Measurements from ENCODE around the gene PLA2G4A.

The PLA2G4A gene

GRCh38 chr1:186828611-186829454, at the start of gene PLA2G4A:
PLA2G4A (plus strand) TSS chr1:186828949; CDS start chr1:186854355, 25,406 bp downstream.
- DNase-seq (ENCODE audit: low read depth in 2 of 2), result no peak

DNA sequence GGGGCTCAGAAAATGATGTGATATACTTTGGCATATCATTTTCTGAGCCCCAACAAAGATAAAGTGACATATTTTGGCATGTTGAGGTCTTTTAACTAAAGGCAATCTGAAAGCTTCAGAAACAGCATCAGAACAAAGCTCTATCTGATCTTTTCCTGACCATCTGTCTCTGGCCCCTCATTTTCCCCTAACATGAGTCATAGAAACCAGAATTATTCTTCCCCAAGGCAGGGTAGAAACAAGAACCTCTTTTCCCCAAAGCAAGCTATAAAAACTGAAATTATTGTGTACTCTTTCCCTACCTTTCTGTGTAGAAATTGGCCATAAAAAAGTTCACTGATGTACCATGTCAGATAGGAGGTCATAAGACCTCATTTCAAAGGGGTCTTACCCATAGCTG, 48.7 kb upstream of the PLA2G4A start:
- DNase-seq (ENCODE audit: low read depth in 2 of 2), result no peak

- no peak for DNase-seq (ENCODE audit: low read depth in 2 of 2)
Observed at GRCh38 chr1:186781730-186782129, 47.0 kb upstream of the PLA2G4A start.

DNA sequence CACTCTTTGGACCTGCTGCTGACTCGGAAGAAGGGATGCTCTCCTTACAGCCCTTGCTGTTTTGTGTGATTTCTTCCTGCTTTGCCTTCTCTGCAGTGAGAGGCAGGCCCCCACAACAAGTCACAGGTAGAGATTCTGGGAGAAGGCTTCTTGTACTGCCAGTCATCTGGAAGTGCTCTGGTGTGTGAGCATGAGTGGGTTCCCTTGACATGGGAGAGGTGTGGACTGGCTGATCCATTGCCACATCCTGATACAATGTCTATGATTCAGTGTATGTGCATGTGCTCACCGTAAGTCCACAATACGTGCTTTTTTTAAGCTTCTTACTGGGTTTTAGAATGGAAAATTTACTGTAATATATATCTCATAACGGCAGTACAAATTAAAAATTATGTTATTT, 46.0 kb upstream of the PLA2G4A start:
- DNase-seq (ENCODE audit: low read depth in 2 of 2), result no peak

DNA sequence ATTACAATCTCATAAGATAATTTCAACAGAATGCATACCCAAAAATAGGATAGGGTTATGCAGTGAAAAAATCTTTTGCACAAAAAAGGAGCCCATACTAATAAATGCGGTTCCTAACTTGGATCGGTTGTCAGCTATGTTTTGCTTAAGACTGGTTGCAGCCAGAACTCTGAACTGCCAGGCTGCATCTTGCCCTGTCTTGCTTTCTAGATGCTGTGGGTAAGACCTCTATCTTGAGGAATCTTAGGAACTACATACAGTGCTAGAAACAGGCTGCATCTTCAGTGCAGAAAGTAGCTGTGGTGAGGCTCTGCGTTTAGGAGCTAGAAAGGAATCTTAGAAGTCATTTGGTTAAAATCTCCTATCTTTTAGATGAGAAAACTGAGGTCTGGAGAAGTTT, 45.6 kb upstream of the PLA2G4A start:
- DNase-seq (ENCODE audit: low read depth in 2 of 2), result no peak

DNA sequence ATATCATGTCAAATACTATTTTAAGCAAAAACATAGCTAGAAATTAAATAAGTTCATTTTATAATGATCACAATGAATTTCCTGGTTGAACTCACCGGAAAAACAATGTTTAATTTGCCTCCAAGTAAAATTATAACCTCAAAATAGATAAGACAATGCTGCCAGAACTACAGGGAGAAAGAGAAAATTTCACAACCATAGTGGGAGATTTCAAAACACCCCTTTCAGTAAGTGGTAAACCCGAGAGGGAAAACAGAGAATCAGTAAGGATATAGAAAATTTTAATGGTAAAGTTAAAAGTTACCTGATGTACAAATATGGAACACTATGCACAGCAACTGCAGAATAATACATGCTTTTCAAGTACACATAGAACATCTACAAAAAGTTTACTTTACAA, 43.2 kb upstream of the PLA2G4A start:
- DNase-seq (ENCODE audit: low read depth in 2 of 2), result no peak

- DNase-seq (ENCODE audit: low read depth in 2 of 2), result no peak
Observed at GRCh38 chr1:186790101-186790500, 38.6 kb upstream of the PLA2G4A start.

DNA sequence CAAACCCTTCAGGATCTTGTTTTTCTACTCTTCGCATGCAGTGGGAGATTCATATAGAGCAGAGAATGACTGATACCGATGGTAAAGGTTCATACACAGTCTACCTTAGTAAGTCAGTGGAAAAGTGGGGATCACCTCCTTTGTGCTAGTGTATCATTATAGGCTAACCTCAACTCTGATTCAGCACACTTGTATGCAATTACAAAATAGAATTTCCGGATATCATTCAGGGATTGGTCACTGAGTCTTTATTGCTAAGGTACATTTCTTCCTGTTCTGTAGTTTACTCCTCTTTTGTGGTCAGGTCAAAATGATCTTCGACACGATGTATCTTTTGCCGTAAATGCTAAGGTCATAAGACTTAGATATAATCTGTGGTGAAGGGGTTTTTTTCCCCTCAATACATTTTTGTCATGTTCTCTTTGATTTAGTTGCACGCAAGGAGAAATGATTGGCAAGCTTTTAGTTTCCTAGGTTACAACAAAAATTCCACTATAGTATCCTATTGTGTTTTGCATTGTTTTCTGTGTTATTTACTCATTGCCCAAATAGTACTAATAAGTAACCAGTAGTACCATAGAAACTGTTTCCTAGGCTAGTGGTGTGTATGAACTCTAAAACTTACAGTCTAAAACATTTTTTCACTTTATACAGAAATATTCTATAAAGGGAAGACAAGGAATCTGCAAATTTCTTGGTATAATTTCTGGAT, 35.7 kb upstream of the PLA2G4A start:
- no peak for DNase-seq (ENCODE audit: low read depth in 2 of 2)

DNA sequence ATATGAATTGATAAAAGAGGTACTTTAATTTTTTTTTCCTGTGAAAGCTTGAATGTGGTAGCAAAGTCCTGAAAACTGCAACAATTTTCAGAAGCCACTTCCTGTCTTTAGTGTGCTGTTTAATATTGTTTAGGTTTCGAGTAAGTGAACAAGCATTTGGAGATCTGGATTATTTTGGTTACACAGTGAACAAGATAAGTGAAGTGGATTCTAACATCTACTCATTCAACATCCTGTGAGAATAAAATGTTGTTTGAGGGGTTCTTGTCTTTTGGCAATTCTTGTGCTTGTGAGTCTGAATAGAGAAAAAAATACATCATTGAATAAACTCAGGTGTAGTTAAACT, 35.2 kb upstream of the PLA2G4A start:
- no peak for DNase-seq (ENCODE audit: low read depth in 2 of 2)

DNA sequence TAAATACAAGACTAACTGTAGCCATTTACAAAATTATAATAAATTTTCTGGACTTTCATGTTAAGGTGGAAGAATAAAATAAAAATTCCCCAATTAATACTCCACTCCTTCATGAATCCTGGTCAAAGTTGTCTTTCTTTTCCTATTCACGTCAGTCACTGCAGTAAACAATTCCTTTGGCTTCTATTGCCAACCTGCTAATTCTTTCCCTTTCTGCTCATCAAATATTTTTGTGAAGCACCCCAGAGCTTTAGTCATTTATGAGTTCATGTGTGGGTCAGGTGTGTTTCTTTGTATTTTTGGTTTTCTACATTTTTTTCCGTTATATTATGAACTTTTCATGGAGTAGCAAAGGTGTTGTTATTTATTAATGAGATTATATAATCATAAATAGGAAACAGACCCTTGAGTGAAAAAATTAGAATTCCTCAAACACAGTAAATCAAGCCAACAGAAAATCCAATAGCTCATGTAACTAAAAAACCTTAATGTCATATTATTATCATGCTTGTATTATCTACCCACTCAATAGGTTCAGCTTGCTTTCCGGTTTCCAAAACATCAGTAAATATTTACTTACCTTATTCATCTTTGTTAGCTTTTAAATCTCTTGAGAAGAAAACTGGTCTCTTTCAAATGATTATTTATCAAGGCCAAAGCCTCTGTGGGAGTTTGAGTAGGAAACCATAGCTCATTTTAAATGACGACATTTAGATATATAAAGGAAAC, 29.6 kb upstream of the PLA2G4A start:
- DNase-seq (ENCODE audit: low read depth in 2 of 2), result no peak

- DNase-seq (ENCODE audit: low read depth in 2 of 2), result no peak
Observed at GRCh38 chr1:186799689-186800054, 29.1 kb upstream of the PLA2G4A start.

DNA sequence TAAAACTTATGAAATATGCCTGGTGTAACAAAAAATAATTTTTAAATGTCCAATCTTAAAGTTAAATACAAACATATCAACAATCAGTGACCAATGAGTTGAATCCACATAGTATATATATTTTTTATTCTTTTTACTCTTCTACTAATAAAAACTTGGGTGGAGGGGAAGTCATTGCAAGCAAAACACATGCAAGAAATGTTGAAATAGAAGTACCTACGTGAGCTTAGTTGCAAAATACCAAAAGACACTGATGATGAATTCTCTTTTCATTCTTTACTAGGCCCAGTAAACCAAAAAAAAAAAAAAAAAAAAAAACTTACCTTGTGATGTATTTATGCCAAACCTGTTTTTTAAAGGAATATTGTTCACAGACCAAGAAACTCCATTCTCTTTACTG, 26.4 kb upstream of the PLA2G4A start:
- no peak for DNase-seq (ENCODE audit: low read depth in 2 of 2)

GRCh38 chr1:186804679-186805078, 24.1 kb upstream of the PLA2G4A start:
- no peak for DNase-seq (ENCODE audit: low read depth in 2 of 2)

DNA sequence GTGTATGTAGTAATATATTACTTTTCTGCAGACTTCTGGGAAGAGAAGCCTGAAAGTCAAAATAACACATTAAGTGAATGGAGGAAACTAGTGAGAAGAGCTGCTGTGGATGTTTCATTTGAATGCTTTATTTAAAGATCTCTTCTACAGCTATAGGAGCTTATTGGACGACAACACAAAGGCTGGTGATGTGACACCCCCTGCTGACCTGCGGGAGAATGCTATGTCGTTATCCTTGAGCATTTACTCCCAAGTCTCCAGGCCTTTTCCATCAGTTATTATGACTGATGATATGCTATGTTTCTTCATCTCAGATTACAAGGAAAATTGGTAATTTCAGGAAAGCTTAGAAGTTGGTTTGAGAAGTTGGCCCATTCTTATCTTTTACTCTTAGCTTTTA, 22.3 kb upstream of the PLA2G4A start:
- no peak for DNase-seq (ENCODE audit: low read depth in 2 of 2)

GRCh38 chr1:186807163-186807562, 21.6 kb upstream of the PLA2G4A start:
- no peak for DNase-seq (ENCODE audit: low read depth in 2 of 2)

DNA sequence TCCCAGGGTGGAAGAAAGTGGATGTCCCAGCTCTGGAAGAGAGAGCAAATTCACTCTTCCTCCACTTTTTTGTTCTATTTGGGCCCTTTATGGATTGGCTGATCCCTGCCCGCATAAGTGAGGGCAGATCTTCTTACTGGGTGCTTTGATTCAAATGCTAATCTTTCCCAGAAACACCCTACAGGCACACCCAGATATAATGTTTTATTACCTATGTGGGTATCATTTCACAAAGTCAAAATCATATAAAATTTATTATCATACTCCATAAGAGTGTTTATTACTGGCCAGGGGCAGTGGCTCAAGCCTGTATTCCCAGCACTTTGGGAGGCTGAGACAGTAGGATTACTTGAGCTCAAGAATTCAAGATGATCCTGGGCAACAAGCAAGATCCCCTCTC, 16.9 kb upstream of the PLA2G4A start:
- no peak for DNase-seq (ENCODE audit: low read depth in 2 of 2)

DNA sequence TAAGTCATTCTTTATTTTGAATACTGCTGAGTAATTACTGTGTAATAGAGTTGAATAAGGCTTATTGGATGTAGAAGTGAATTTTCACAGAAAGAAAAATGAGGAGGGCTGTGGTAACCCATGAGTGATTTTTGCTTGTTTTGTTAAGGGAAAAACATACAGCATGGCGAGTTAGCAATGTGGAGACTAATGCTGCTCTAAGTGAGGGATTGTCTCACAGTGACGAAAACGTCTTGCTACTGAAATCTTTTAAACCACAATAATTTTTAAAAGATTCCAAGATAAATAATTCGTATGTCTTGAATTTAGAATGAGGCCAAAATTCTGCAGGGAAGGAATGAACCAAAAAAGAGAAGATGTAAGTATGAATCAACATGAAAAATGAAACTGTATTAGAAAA, 16.2 kb upstream of the PLA2G4A start:
- DNase-seq (ENCODE audit: low read depth in 2 of 2), result no peak

GRCh38 chr1:186813420-186813819, 15.3 kb upstream of the PLA2G4A start:
- DNase-seq (ENCODE audit: low read depth in 2 of 2), result no peak

DNA sequence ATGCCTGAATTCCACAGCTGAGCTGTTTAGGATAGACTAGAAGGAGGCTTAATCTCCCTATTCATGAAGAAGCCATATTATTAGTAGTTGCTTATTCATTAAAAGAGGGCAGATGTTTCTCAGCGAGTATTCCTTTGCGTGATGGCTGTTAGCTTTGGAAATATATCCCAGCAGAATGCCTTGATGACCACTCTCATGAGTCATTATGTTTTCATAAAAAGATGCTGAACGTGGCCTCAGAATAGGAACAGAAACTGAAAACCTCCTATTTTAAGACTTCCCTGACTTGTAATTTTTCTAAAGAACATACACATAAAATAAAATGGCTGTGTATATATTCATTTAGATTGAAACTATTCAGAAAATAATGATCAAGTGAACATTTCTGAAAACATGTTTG, 9.6 kb upstream of the PLA2G4A start:
- DNase-seq (ENCODE audit: low read depth in 2 of 2), result no peak

- no peak for DNase-seq (ENCODE audit: low read depth in 2 of 2)
Observed at GRCh38 chr1:186819563-186819962, 9.2 kb upstream of the PLA2G4A start.

DNA sequence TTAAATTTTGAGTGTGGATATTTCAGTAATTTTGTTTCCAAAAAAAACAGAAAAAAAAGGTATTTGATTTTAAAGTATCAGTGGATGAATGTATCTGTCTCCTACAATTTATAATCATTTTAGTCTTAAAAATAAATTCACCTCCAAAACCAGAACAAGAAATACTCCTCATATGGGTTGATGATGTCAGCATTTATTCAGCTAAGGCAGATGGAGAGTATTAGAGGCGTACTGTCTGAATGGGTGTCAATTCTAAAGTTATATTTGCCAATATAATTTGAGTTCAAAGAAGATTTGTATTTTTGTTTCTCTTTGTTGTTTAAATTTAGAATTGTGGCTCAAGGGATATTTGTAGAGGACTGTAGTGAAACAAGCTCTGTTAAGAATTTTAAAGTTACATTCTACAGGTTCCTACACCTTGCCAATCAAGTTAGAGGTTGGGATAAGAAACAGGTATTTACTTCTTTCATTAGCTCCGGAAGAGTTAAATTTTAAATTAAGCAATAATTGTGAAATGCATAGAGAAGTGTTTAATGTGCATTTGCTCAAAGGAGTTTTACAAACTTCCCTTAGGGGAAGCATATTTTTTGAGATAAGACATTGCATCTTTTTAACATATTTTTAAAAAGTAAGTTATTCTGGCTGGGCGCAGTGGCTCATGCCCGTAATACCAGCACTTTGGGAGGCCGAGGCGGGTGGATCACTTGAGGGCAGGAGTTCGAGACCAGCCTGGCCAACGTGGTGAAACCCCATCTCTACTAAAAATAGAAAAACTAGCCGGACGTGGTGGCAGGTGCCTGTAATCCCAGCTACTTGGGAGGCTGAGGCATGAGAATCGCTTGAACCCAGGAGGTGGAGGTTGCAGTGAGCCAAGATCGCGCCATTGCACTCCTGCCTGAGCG, 1.2 kb downstream of the PLA2G4A start:
- no peak for DNase-seq (ENCODE audit: low read depth in 2 of 2)

- DNase-seq (ENCODE audit: low read depth in 2 of 2), result no peak
Observed at GRCh38 chr1:186831168-186831567, 2.4 kb downstream of the PLA2G4A start.
